ENCODE results near the gene SLC47A2.

The SLC47A2 gene

DNA sequence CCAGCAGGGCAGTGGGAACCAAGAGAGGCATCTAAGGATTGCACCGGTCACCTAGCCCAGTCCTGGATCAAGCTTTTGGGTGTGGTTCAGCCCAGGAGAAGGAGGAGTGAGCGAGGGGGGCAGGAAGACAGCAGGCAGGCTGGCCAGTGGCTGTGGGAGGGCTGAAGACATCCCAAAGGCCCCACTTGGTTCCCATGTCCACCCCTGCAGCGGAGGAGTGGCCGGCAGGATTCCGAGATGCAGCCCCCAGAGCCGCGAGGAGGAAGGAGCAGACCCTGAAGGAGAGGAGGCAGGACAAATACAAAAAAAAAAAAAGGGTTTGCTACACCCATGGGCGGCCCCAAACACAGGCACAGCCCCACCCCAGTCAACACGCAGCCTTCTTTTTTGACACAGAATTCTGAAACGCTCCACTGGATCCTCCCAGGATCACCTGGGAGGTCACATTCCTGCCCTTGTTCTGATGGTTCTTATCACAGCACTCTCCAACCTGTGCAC is 1.1 kb upstream of the SLC47A2 start:
- H3K36me3 ChIP-seq (ENCODE audit: insufficient read depth, low read length), result no peaks in the 10 kb centered on the region
- ATAC-seq (ENCODE audit: insufficient read depth, low read depth), result no peak
- H3K27me3 ChIP-seq (ENCODE audit: insufficient read depth, low read length, poor library complexity), result no peaks in the 10 kb centered on the region
- H3K27ac ChIP-seq (ENCODE audit: low read length), result no peak overlapping the region
- no peak for DNase-seq
- H3K4me3 ChIP-seq (ENCODE audit: low read depth in 1 of 2, low read length in 2 of 2), result no peak overlapping the region
- H3K9me3 ChIP-seq (ENCODE audit: insufficient read depth, low read length, severe bottlenecking), result no peaks in the 10 kb centered on the region
- no peak overlapping the region for H2AFZ ChIP-seq (ENCODE audit: low read depth, low read length)
- no peak overlapping the region for H3K9ac ChIP-seq (ENCODE audit: low read depth, low read length)
- H3K4me2 ChIP-seq (ENCODE audit: insufficient read depth, low read length), result no peak overlapping the region
- H3K79me2 ChIP-seq (ENCODE audit: insufficient read depth, low read length), result no peaks in the 10 kb centered on the region
- peaks cover 7% of the 10 kb centered on the region; the same call in 1 of the 2 replicates for H4K20me1 ChIP-seq (ENCODE audit: insufficient read depth, low read length)
- no peaks in the 10 kb centered on the region for H3K4me1 ChIP-seq (ENCODE audit: insufficient read depth, low read length)
- TF ChIP-seq, protein P1, sequence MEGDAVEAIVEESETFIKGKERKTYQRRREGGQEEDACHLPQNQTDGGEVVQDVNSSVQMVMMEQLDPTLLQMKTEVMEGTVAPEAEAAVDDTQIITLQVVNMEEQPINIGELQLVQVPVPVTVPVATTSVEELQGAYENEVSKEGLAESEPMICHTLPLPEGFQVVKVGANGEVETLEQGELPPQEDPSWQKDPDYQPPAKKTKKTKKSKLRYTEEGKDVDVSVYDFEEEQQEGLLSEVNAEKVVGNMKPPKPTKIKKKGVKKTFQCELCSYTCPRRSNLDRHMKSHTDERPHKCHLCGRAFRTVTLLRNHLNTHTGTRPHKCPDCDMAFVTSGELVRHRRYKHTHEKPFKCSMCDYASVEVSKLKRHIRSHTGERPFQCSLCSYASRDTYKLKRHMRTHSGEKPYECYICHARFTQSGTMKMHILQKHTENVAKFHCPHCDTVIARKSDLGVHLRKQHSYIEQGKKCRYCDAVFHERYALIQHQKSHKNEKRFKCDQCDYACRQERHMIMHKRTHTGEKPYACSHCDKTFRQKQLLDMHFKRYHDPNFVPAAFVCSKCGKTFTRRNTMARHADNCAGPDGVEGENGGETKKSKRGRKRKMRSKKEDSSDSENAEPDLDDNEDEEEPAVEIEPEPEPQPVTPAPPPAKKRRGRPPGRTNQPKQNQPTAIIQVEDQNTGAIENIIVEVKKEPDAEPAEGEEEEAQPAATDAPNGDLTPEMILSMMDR (IDR thresholded peaks at IDR 0.05; ENCODE audit: borderline replicate concordance, extremely low read depth, low read length, poor library complexity, severe bottlenecking), result no peak
- TF ChIP-seq EZH2 (IDR thresholded peaks at IDR 0.05; ENCODE audit: borderline replicate concordance, low read depth, low read length, severe bottlenecking), result no peak

DNA sequence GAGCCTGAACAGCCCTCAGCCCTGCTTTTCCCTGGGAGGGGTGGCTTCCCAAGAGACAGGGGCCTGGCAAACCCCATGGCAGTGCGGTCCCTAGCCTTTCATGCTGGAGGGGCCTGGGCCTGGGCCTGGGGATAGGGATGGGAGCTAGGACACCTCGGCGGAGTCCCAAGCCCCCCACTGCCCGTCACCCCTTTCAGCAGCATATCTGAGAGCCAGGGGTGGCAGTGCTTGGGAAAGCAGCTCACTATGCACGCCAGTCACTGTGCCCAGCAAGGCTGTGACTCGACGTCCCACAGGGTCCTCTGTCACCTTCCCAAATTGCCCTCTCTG is 612 bp upstream of the SLC47A2 start:
- H3K79me2 ChIP-seq (ENCODE audit: insufficient read depth, low read length), result no peaks in the 10 kb centered on the region
- no peak overlapping the region for H3K9ac ChIP-seq (ENCODE audit: low read depth, low read length)
- H3K4me2 ChIP-seq (ENCODE audit: insufficient read depth, low read length), result no peak overlapping the region
- no peaks in the 10 kb centered on the region for H3K36me3 ChIP-seq (ENCODE audit: insufficient read depth, low read length)
- H2AFZ ChIP-seq (ENCODE audit: low read depth, low read length), result no peak overlapping the region
- H3K4me1 ChIP-seq (ENCODE audit: insufficient read depth, low read length), result no peaks in the 10 kb centered on the region
- DNase-seq (no peak), ATAC-seq (ENCODE audit: insufficient read depth, low read depth) (no peak)
- peaks cover 7% of the 10 kb centered on the region; the same call in 1 of the 2 replicates for H4K20me1 ChIP-seq (ENCODE audit: insufficient read depth, low read length)
- H3K27me3 ChIP-seq (ENCODE audit: insufficient read depth, low read length, poor library complexity), result no peaks in the 10 kb centered on the region
- H3K9me3 ChIP-seq (ENCODE audit: insufficient read depth, low read length, severe bottlenecking), result no peaks in the 10 kb centered on the region
- no peak for TF ChIP-seq EZH2 (IDR thresholded peaks at IDR 0.05; ENCODE audit: borderline replicate concordance, low read depth, low read length, severe bottlenecking)
- TF ChIP-seq, protein P1 (IDR thresholded peaks at IDR 0.05; ENCODE audit: borderline replicate concordance, extremely low read depth, low read length, poor library complexity, severe bottlenecking), result no peak
- no peak overlapping the region for H3K27ac ChIP-seq (ENCODE audit: low read length)
- no peak overlapping the region for H3K4me3 ChIP-seq (ENCODE audit: low read depth in 1 of 2, low read length in 2 of 2)

DNA sequence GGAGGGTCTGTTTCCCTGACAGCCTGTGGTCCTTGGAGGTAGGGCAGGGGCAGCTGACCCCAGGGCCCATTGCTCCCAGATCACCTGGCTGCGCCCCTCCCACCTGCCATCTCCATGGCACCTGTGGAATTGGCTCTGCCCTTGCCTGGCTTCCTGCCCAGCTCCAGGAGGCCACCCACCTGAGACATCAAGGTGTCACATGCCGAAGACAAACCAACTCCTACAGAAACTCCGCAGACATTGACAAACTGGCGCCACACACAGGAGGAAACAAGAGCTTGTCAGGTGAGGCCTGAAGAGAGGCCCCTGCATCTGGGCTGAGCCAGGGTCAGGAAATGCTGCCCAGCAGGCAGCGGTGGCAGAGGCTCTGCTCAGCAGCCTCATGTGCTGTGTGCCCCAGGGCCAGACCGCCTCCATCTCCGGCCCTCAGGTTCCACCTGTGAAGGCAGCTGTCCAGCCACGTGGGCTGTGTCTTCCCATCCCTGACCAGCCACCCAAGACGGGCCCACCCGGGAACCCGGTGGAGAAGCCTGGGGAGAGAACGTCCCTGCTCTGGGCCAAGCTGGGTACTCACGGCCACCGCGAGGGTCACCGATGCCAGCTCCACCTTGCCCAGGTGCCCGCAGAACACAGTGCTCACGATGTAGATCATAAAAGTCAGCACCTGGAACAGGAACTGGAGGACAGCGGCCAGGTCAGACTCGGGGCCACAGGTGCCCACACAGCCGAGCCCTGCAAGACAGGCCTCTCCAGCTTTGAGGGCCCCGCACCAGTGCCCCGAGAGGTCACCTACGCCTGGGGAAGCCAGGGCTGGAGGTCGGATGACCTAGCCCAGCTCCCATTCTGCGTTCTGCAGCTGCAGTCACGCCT is 1.6 kb downstream of the SLC47A2 start:
- Histone ChIP-seq H3K4me2 (ENCODE audit: insufficient read depth, low read length) (no peak overlapping the region), H3K9ac (ENCODE audit: low read depth, low read length) (no peak overlapping the region), H3K36me3 (ENCODE audit: insufficient read depth, low read length) (no peaks in the 10 kb centered on the region), H3K4me1 (ENCODE audit: insufficient read depth, low read length) (no peaks in the 10 kb centered on the region), H4K20me1 (ENCODE audit: insufficient read depth, low read length) (peaks cover 3% of the 10 kb centered on the region; the same call in 1 of the 2 replicates), H3K27me3 (ENCODE audit: insufficient read depth, low read length, poor library complexity) (peaks cover 4% of the 10 kb centered on the region), H3K27ac (ENCODE audit: low read length) (no peak overlapping the region), H3K79me2 (ENCODE audit: insufficient read depth, low read length) (no peaks in the 10 kb centered on the region), H2AFZ (ENCODE audit: low read depth, low read length) (no peak overlapping the region), H3K9me3 (ENCODE audit: insufficient read depth, low read length, severe bottlenecking) (no peaks in the 10 kb centered on the region), H3K4me3 (ENCODE audit: low read depth in 1 of 2, low read length in 2 of 2) (no peak overlapping the region)
- TF ChIP-seq, protein P1 (IDR thresholded peaks at IDR 0.05; ENCODE audit: borderline replicate concordance, extremely low read depth, low read length, poor library complexity, severe bottlenecking), result no peak
- TF ChIP-seq EZH2 (IDR thresholded peaks at IDR 0.05; ENCODE audit: borderline replicate concordance, low read depth, low read length, severe bottlenecking), result no peak
- ATAC-seq (ENCODE audit: insufficient read depth, low read depth), result no peak
- no peak for DNase-seq

Measured in DND-41 (cell line).